GM23338 (cell line): ENCODE data around the gene REPS1. TPM values are rescaled to one million over a fixed set of nuclear protein-coding genes. Genes with fewer than 3 reads are reported as not detected.

Experiments used
- ATAC-seq: fragments of 200-7000 bp; cut with Tn5 transposase; 3 replicates; pipeline ENCODE4 v1.9.1; 2020
- DNase-seq: peaks from one replicate; pipeline ENCODE4 v3.0.0-alpha.2; 2015; ENCODE audit warnings: low spot score
- H2AFZ ChIP-seq: fragments of 200-600 bp; sonication (generic); 2 replicates; pipeline ENCODE4 v1.8.0; 2016; ENCODE audit warnings: antibody characterized with exemption, mild to moderate bottlenecking, moderate library complexity
- H3F3A ChIP-seq: fragments of 200-600 bp; sonication (generic); replicated peaks from 2 replicates; pipeline ENCODE4 v1.8.0; 2017; ENCODE audit warnings: antibody characterized with exemption, mixed run types, low read depth
- H3K27ac ChIP-seq: fragments of 200-600 bp; sonication (generic); 2 replicates; pipeline ENCODE4 v1.6.1; 2016; ENCODE audit warnings: low read depth
- H3K27me3 ChIP-seq: fragments of 200-600 bp; sonication (generic); 2 replicates; pipeline ENCODE4 v1.8.0; 2016; ENCODE audit warnings: mild to moderate bottlenecking, mixed run types, moderate library complexity; ENCODE audit not compliant: insufficient read depth
- H3K36me3 ChIP-seq: fragments of 200-600 bp; sonication (generic); 2 replicates; pipeline ENCODE4 v1.8.0; 2016; ENCODE audit warnings: mild to moderate bottlenecking; ENCODE audit not compliant: insufficient read depth
- H3K4me1 ChIP-seq: fragments of 200-600 bp; sonication (generic); 2 replicates; pipeline ENCODE4 v1.8.0; 2016; ENCODE audit warnings: mild to moderate bottlenecking, moderate library complexity; ENCODE audit not compliant: insufficient read depth
- H3K4me2 ChIP-seq: fragments of 200-600 bp; sonication (generic); 2 replicates; pipeline ENCODE4 v1.7.1; 2017; ENCODE audit warnings: mixed run types
- H3K4me3 ChIP-seq: fragments of 200-600 bp; sonication (generic); 2 replicates; pipeline ENCODE4 v1.6.1; 2016; ENCODE audit warnings: mixed run types
- H3K79me2 ChIP-seq: fragments of 200-600 bp; sonication (generic); replicated peaks from 2 replicates; pipeline ENCODE4 v1.8.0; 2017; ENCODE audit warnings: mild to moderate bottlenecking; ENCODE audit not compliant: insufficient read depth
- H3K9me2 ChIP-seq: fragments of 200-600 bp; sonication (generic); 2 replicates; pipeline ENCODE4 v1.8.0; 2017; ENCODE audit not compliant: insufficient read depth
- H4K20me1 ChIP-seq: fragments of 200-600 bp; sonication (generic); replicated peaks from 2 replicates; pipeline ENCODE4 v1.8.0; 2017; ENCODE audit warnings: mild to moderate bottlenecking; ENCODE audit not compliant: insufficient read depth
- H3K27ac Mint-ChIP-seq: 2 replicates; pipeline ENCODE4 v1.8.0; 2020; ENCODE audit warnings: inconsistent platforms, mild to moderate bottlenecking, moderate library complexity, mixed read lengths
- H3K27me3 Mint-ChIP-seq: 3 replicates; pipeline ENCODE4 v1.8.0; 2022; ENCODE audit warnings: low read depth, mild to moderate bottlenecking, moderate library complexity, mixed read lengths, inconsistent platforms; ENCODE audit not compliant: insufficient read depth, poor library complexity
- H3K36me3 Mint-ChIP-seq: 3 replicates; pipeline ENCODE4 v1.8.0; 2021; ENCODE audit warnings: low read depth, mild to moderate bottlenecking, inconsistent platforms, moderate library complexity, mixed read lengths
- H3K4me1 Mint-ChIP-seq: 3 replicates; pipeline ENCODE4 v1.8.0; 2020; ENCODE audit warnings: mild to moderate bottlenecking, inconsistent platforms, mixed read lengths
- H3K4me3 Mint-ChIP-seq: 3 replicates; pipeline ENCODE4 v1.8.0; 2021; ENCODE audit warnings: moderate library complexity, mild to moderate bottlenecking, inconsistent platforms, mixed read lengths
- H3K9me3 Mint-ChIP-seq: 3 replicates; pipeline ENCODE4 v1.8.0; 2020; ENCODE audit warnings: moderate library complexity, mild to moderate bottlenecking, inconsistent platforms, mixed read lengths
- CREB1 ChIP-seq: fragments of 250-450 bp; sonication (Bioruptor Pico); IDR thresholded peaks from 2 replicates; pipeline ENCODE4 v1.5.0; 2020; ENCODE audit warnings: low read depth, mild to moderate bottlenecking, moderate library complexity
- CTCF ChIP-seq, 2 experiments: fragments of 200-600 bp in 1 of 2; sonication (generic) in 1 of 2; conservative IDR thresholded peaks; 2 replicates each; pipeline versions ENCODE4 v1.5.1 to v1.6.1; 2016 to 2017; ENCODE audit warnings: antibody characterized with exemption in 2 of 2, low read depth in 2 of 2, mild to moderate bottlenecking in 2 of 2, moderate library complexity in 1 of 2
- ETS1 ChIP-seq: IDR thresholded peaks from 2 replicates; pipeline ENCODE4 v1.6.1; 2016; ENCODE audit warnings: antibody characterized with exemption
- EZH2 ChIP-seq: fragments of 200-600 bp; sonication (generic); IDR thresholded peaks from one replicate; pipeline ENCODE4 v1.8.0; 2017; ENCODE audit warnings: antibody characterized with exemption, mild to moderate bottlenecking, low read depth; ENCODE audit not compliant: unreplicated experiment
- EZH2phosphoT487 ChIP-seq: fragments of 200-600 bp; sonication (generic); IDR thresholded peaks from one replicate; pipeline ENCODE4 v1.8.1; 2018; ENCODE audit warnings: antibody characterized with exemption; ENCODE audit not compliant: unreplicated experiment
- JUNB ChIP-seq: IDR thresholded peaks from one replicate; pipeline ENCODE4 v1.6.1; 2016; ENCODE audit warnings: antibody characterized with exemption; ENCODE audit not compliant: unreplicated experiment
- NANOG ChIP-seq: IDR thresholded peaks from 2 replicates; pipeline ENCODE4 v1.6.1; 2016; ENCODE audit warnings: antibody characterized with exemption, borderline replicate concordance
- POLR2AphosphoS5 ChIP-seq: IDR thresholded peaks from 2 replicates; pipeline ENCODE4 v1.6.1; 2016; ENCODE audit warnings: antibody characterized with exemption, low read depth
- REST ChIP-seq: IDR thresholded peaks from one replicate; pipeline ENCODE4 v1.6.1; 2018; ENCODE audit warnings: antibody characterized with exemption; ENCODE audit not compliant: unreplicated experiment
- STAT1 ChIP-seq: IDR thresholded peaks from one replicate; pipeline ENCODE4 v1.6.1; 2016; ENCODE audit warnings: antibody characterized with exemption; ENCODE audit not compliant: unreplicated experiment
- ZNF114 ChIP-seq: fragments of 250-450 bp; sonication (Bioruptor Pico); IDR thresholded peaks from 2 replicates; pipeline ENCODE4 v1.5.0; 2020; ENCODE audit warnings: mild to moderate bottlenecking, moderate library complexity
- ZNF331 ChIP-seq: fragments of 250-450 bp; sonication (Bioruptor Pico); IDR thresholded peaks from 2 replicates; pipeline ENCODE4 v1.5.0; 2020; ENCODE audit warnings: low read depth, mild to moderate bottlenecking, moderate library complexity
- polyA plus RNA-seq: library from polyadenylated mRNA; unstranded; fragments of >200 nt; fragmentation: Nextera tagmentation; extraction: Ambion mirVana; gene quantifications from 2 replicates; pipeline ENCODE4 v1.2.1, GENCODE V29; 2016
- total RNA-seq: library from RNA; depleted of rRNA; stranded (reverse); fragments of >200 nt; shearing (Covaris generic); gene quantifications from 2 replicates; pipeline ENCODE4 v1.2.3, GENCODE V29; 2014
- TF ChIP-seq, protein P1 (sequence below): fragments of 250-450 bp; sonication (Bioruptor Pico); IDR thresholded peaks from 2 replicates; pipeline ENCODE4 v1.5.0; 2020; ENCODE audit warnings: mild to moderate bottlenecking, moderate library complexity

The REPS1 gene
- total and polyA plus RNA-seq, 2 experiments from 2014 or later: 46.0 to 65.7 TPM

DNA sequence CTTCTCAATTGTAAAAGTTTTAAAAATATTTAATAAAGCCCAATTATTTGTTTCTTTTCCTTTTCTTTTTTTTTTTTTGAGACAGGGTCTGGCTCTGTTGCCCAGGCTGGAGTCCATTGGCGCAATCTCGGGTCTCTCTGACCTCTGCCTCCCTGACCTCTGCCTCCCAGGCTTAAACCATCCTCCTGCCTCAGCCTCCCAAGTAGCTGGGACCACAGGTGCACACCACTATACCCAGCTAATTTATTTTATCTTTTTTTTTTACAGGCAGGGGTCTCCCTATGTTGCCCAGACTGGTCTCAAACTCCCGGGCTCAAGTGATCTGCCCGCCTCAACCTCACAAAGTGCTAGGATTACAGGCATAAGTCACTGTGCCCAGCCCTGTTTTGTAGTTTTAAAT is 9.8 kb downstream of the REPS1 start:
- peaks cover 56% of the 10 kb centered on the region for H3K4me1 Mint-ChIP-seq
- Histone ChIP-seq H3K27ac (peak overlapping the region; percentile 6; the same call in 1 of the 2 replicates), H3K36me3 (no peaks in the 10 kb centered on the region), H3K27me3 (no peaks in the 10 kb centered on the region), H4K20me1 (0 out of 2 replicates have a peak, but pooled peaks cover 6% of the 10 kb centered on the region), H3F3A (no peaks in the 10 kb centered on the region), H3K4me2 (no peak overlapping the region), H3K4me1 (peaks cover 57% of the 10 kb centered on the region), H3K79me2 (peaks cover 98% of the 10 kb centered on the region), H3K9me2 (no peaks in the 10 kb centered on the region), H3K4me3 (no peak overlapping the region), H2AFZ (no peak overlapping the region)
- DNase-seq: no peak
- H3K36me3 Mint-ChIP-seq: no peaks in the 10 kb centered on the region
- H3K27ac Mint-ChIP-seq: no peak overlapping the region
- ATAC-seq: no peak
- H3K4me3 Mint-ChIP-seq: no peak overlapping the region
- TF ChIP-seq POLR2AphosphoS5 (no peak), JUNB (no peak), EZH2phosphoT487 (no peak), ZNF331 (CRISPR knock-in tag) (no peak), NANOG (no peak), CREB1 (CRISPR knock-in tag) (no peak), EZH2 (no peak), CTCF (conservative IDR thresholded peaks at IDR 0.05; ENCODE audit: low read depth in 2 of 2) (no peak), STAT1 (no peak), REST (no peak), ZNF114 (no peak), ETS1 (no peak)
- TF ChIP-seq, protein P1, sequence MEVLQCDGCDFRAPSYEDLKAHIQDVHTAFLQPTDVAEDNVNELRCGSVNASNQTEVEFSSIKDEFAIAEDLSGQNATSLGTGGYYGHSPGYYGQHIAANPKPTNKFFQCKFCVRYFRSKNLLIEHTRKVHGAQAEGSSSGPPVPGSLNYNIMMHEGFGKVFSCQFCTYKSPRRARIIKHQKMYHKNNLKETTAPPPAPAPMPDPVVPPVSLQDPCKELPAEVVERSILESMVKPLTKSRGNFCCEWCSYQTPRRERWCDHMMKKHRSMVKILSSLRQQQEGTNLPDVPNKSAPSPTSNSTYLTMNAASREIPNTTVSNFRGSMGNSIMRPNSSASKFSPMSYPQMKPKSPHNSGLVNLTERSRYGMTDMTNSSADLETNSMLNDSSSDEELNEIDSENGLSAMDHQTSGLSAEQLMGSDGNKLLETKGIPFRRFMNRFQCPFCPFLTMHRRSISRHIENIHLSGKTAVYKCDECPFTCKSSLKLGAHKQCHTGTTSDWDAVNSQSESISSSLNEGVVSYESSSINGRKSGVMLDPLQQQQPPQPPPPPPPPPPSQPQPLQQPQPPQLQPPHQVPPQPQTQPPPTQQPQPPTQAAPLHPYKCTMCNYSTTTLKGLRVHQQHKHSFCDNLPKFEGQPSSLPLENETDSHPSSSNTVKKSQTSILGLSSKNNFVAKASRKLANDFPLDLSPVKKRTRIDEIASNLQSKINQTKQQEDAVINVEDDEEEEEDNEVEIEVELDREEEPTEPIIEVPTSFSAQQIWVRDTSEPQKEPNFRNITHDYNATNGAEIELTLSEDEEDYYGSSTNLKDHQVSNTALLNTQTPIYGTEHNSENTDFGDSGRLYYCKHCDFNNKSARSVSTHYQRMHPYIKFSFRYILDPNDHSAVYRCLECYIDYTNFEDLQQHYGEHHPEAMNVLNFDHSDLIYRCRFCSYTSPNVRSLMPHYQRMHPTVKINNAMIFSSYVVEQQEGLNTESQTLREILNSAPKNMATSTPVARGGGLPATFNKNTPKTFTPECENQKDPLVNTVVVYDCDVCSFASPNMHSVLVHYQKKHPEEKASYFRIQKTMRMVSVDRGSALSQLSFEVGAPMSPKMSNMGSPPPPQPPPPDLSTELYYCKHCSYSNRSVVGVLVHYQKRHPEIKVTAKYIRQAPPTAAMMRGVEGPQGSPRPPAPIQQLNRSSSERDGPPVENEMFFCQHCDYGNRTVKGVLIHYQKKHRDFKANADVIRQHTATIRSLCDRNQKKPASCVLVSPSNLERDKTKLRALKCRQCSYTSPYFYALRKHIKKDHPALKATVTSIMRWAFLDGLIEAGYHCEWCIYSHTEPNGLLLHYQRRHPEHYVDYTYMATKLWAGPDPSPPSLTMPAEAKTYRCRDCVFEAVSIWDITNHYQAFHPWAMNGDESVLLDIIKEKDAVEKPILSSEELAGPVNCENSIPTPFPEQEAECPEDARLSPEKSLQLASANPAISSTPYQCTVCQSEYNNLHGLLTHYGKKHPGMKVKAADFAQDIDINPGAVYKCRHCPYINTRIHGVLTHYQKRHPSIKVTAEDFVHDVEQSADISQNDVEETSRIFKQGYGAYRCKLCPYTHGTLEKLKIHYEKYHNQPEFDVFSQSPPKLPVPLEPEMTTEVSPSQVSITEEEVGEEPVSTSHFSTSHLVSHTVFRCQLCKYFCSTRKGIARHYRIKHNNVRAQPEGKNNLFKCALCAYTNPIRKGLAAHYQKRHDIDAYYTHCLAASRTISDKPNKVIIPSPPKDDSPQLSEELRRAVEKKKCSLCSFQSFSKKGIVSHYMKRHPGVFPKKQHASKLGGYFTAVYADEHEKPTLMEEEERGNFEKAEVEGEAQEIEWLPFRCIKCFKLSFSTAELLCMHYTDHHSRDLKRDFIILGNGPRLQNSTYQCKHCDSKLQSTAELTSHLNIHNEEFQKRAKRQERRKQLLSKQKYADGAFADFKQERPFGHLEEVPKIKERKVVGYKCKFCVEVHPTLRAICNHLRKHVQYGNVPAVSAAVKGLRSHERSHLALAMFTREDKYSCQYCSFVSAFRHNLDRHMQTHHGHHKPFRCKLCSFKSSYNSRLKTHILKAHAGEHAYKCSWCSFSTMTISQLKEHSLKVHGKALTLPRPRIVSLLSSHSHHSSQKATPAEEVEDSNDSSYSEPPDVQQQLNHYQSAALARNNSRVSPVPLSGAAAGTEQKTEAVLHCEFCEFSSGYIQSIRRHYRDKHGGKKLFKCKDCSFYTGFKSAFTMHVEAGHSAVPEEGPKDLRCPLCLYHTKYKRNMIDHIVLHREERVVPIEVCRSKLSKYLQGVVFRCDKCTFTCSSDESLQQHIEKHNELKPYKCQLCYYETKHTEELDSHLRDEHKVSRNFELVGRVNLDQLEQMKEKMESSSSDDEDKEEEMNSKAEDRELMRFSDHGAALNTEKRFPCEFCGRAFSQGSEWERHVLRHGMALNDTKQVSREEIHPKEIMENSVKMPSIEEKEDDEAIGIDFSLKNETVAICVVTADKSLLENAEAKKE (CRISPR knock-in tag): no peak
- H3K9me3 Mint-ChIP-seq: no peaks in the 10 kb centered on the region
- peaks cover 4% of the 10 kb centered on the region for H3K27me3 Mint-ChIP-seq
